22Rv1 (cell line): Measurements from ENCODE around the gene SLC15A3.

Experiments
- CTCF ChIP-seq: fragments of 450-650 bp; IDR thresholded peaks from 2 replicates; pipeline ENCODE4 v1.5.1; 2017; ENCODE audit warnings: mild to moderate bottlenecking
- ZFX ChIP-seq: fragments of 450-650 bp; IDR thresholded peaks from 2 replicates; pipeline ENCODE4 v1.6.1; 2017; ENCODE audit warnings: antibody characterized with exemption, borderline replicate concordance

GRCh38 chr11:60973699-60974098 is 21.7 kb upstream of the SLC15A3 start:
- TF ChIP-seq CTCF (no peak), ZFX (no peak)
